HepG2 (cell line): ENCODE measurements around the gene IFNAR2. TPM values are rescaled to one million over a fixed set of nuclear protein-coding genes. Genes with fewer than 3 reads are reported as not detected.

Experiments
- FOXC1 ChIP-seq: sonication (generic); formaldehyde crosslinking; IDR thresholded peaks from 2 replicates; pipeline ENCODE4 v1.8.0; 2022; ENCODE audit warnings: mild to moderate bottlenecking, missing genetic modification reagents, borderline replicate concordance
- GABPB1 ChIP-seq: IDR thresholded peaks from 2 replicates; pipeline ENCODE4 v1.6.1; 2016; ENCODE audit warnings: mild to moderate bottlenecking, missing genetic modification reagents, moderate library complexity, missing compliant biosample characterization
- HOXA9 ChIP-seq: sonication (generic); formaldehyde crosslinking; IDR thresholded peaks from 2 replicates; pipeline ENCODE4 v1.8.1; 2022; ENCODE audit warnings: missing genetic modification reagents, mild to moderate bottlenecking, moderate library complexity, borderline replicate concordance
- JUND ChIP-seq: sonication (generic); formaldehyde crosslinking; IDR thresholded peaks from 2 replicates; pipeline ENCODE4 v1.8.0; 2022; ENCODE audit warnings: mild to moderate bottlenecking, missing genetic modification reagents
- KLF16 ChIP-seq, 2 experiments: sonication (generic) in 1 of 2; formaldehyde crosslinking in 1 of 2; IDR thresholded peaks; 2 replicates each; pipeline versions ENCODE4 v1.6.1 to v1.8.0; 2016 to 2023; ENCODE audit warnings: missing genetic modification reagents in 2 of 2, missing compliant biosample characterization in 1 of 2
- MEF2D ChIP-seq: sonication (generic); formaldehyde crosslinking; IDR thresholded peaks from 2 replicates; pipeline ENCODE4 v1.5.1; 2020; ENCODE audit warnings: mild to moderate bottlenecking, missing genetic modification reagents
- NONO ChIP-seq, 2 experiments: fragments of 450-650 bp in 1 of 2; sonication (generic) in 1 of 2; formaldehyde crosslinking in 1 of 2; IDR thresholded peaks in 1 of 2; conservative IDR thresholded peaks in 1 of 2; 2 replicates each; pipeline versions ENCODE4 v1.6.1 to v1.8.0; 2017 to 2022; ENCODE audit warnings: mild to moderate bottlenecking in 1 of 2, missing genetic modification reagents in 1 of 2, moderate library complexity in 1 of 2
- RBFOX2 ChIP-seq: fragments of 200-400 bp; formaldehyde crosslinking; IDR thresholded peaks from 2 replicates; pipeline ENCODE4 v1.6.1; 2017; ENCODE audit warnings: low read depth, mild to moderate bottlenecking, low read length
- RXRA ChIP-seq: sonication (generic); formaldehyde crosslinking; IDR thresholded peaks from 2 replicates; pipeline ENCODE4 v1.5.1; 2020; ENCODE audit warnings: missing genetic modification reagents
- SOX6 ChIP-seq, 2 experiments: fragments of 450-650 bp in 1 of 2; sonication (generic) in 1 of 2; formaldehyde crosslinking in 1 of 2; IDR thresholded peaks; 2 replicates each; pipeline versions ENCODE4 v1.4.0 to v1.6.1; 2017 to 2020; ENCODE audit warnings: antibody characterized with exemption in 1 of 2, mild to moderate bottlenecking in 1 of 2, missing genetic modification reagents in 1 of 2
- U2AF2 ChIP-seq: fragments of 200-400 bp; formaldehyde crosslinking; IDR thresholded peaks from 2 replicates; pipeline ENCODE4 v1.6.1; 2017; ENCODE audit warnings: low read depth, mild to moderate bottlenecking, low read length
- XRCC5 ChIP-seq: fragments of 200-400 bp; formaldehyde crosslinking; optimal IDR thresholded peaks from 2 replicates; pipeline ENCODE3; 2017; ENCODE audit warnings: mild to moderate bottlenecking, low read length
- ZBTB7B ChIP-seq: sonication (generic); formaldehyde crosslinking; IDR thresholded peaks from 2 replicates; pipeline ENCODE4 v1.4.0; 2020; ENCODE audit warnings: missing genetic modification reagents
- ZKSCAN8 ChIP-seq: IDR thresholded peaks from 2 replicates; pipeline ENCODE4 v1.6.1; 2016; ENCODE audit warnings: borderline replicate concordance, missing genetic modification reagents, missing compliant biosample characterization
- ZNF709 ChIP-seq: sonication (generic); formaldehyde crosslinking; IDR thresholded peaks from 2 replicates; pipeline ENCODE4 v1.5.0; 2020; ENCODE audit warnings: mild to moderate bottlenecking, missing genetic modification reagents
- ZNF772 ChIP-seq: sonication (generic); formaldehyde crosslinking; IDR thresholded peaks from 2 replicates; pipeline ENCODE4 v1.5.0; 2020; ENCODE audit warnings: mild to moderate bottlenecking, missing genetic modification reagents
- ZNF788 ChIP-seq: sonication (generic); formaldehyde crosslinking; IDR thresholded peaks from 2 replicates; pipeline ENCODE4 v1.5.0; 2020; ENCODE audit warnings: mild to moderate bottlenecking, missing genetic modification reagents, borderline replicate concordance
- polyA plus RNA-seq, 8 experiments: library from polyadenylated mRNA; depleted of rRNA in 3 of 8; stranded (reverse) in 7 of 8; unstranded in 1 of 8; fragments of >200 nt; fragmentation: Illumina TruSeq in 4 of 8; extraction: Trizol in 4 of 8; gene quantifications; 2 replicates each; pipeline versions ENCODE4 v1.2.1 to v1.2.3, GENCODE V29; 2011 to 2016; ENCODE audit warnings: low read depth in 4 of 8, missing spikeins in 1 of 8, mixed read lengths in 1 of 8; ENCODE audit not compliant: insufficient read depth in 1 of 8
- total RNA-seq, 5 experiments: library from RNA; depleted of rRNA; stranded (reverse); fragments of >200 nt; fragmentation: Illumina TruSeq; extraction: Trizol; gene quantifications; 2 replicates each; pipeline ENCODE4 v1.2.3, GENCODE V29; 2016; ENCODE audit warnings: low read depth in 1 of 5
- TF ChIP-seq, protein P1 (sequence below): sonication (generic); formaldehyde crosslinking; IDR thresholded peaks from 2 replicates; pipeline ENCODE4 v1.8.0; 2022; ENCODE audit warnings: missing genetic modification reagents, mild to moderate bottlenecking, moderate library complexity, borderline replicate concordance
- TF ChIP-seq, protein P2 (sequence below), 2 experiments: sonication (generic) in 1 of 2; formaldehyde crosslinking in 1 of 2; IDR thresholded peaks; 2 replicates each; pipeline versions ENCODE4 v1.4.0 to v1.6.1; 2018 to 2020; ENCODE audit warnings: missing genetic modification reagents in 2 of 2, borderline replicate concordance in 1 of 2, low read depth in 1 of 2, mild to moderate bottlenecking in 1 of 2, missing biosample characterization in 1 of 2
- TF ChIP-seq, protein P3 (sequence below): sonication (generic); formaldehyde crosslinking; IDR thresholded peaks from 2 replicates; pipeline ENCODE4 v1.8.0; 2023; ENCODE audit warnings: mild to moderate bottlenecking, missing genetic modification reagents

The IFNAR2 gene
- total and polyA plus RNA-seq, 2 of the 13 experiments (the other 11 are each of a cell fraction or from before 2014, with no cell fraction given), result 5.1 to 24.1 TPM

DNA sequence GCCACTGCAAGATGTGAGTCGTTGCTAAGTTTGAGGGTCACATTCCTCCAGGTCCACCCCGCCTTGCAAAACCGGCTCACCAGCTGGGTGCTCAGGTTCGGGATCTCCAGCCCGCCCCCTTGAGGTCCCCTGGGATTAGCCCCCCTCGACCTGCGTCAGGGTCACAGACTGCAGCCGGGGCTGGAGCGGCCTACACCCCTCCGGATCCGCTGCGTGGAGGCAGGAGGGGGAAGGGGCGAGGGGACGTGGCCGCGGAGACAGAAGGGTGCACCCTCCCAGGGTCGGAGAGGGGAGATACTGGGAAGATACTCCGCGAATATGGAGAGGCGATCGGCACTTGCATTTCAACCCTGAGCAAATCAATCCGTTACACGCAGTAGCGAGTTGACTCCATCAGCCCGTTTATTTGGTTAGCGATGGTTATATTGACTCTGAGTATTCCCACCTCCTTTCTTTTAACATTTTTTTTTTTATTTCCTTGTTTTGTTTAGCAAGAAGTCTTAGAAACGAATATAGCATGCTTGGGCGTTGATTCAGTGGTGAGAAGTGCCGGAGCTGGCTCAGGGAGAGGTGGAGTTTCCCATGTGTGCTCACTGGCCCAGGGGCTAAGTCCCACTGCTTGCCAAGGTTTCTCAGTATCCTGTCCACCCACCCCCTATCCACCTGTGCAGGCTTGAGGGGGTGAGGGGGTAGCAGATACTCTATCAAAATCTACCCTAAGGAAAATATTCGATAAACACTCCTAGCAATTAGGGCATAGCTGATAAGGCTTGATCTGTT lies 997 bp downstream of the IFNAR2 start (continued):
- no peak for TF ChIP-seq ZKSCAN8 (CRISPR knock-in tag)
- peak; percentile 2; the same call in 1 of the 2 replicates for TF ChIP-seq ZNF788 (CRISPR knock-in tag)
- peak; percentile 62; the same call in 1 of the 2 replicates for TF ChIP-seq HOXA9 (CRISPR knock-in tag)
- TF ChIP-seq, protein P1, sequence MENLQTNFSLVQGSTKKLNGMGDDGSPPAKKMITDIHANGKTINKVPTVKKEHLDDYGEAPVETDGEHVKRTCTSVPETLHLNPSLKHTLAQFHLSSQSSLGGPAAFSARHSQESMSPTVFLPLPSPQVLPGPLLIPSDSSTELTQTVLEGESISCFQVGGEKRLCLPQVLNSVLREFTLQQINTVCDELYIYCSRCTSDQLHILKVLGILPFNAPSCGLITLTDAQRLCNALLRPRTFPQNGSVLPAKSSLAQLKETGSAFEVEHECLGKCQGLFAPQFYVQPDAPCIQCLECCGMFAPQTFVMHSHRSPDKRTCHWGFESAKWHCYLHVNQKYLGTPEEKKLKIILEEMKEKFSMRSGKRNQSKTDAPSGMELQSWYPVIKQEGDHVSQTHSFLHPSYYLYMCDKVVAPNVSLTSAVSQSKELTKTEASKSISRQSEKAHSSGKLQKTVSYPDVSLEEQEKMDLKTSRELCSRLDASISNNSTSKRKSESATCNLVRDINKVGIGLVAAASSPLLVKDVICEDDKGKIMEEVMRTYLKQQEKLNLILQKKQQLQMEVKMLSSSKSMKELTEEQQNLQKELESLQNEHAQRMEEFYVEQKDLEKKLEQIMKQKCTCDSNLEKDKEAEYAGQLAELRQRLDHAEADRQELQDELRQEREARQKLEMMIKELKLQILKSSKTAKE, result peak; percentile 48; the same call in 1 of the 2 replicates
- 0 out of 4 replicates have a peak, but pooled peaks of 1 of the 2 experiments have one; percentile 2 for TF ChIP-seq KLF16 (CRISPR knock-in tag; IDR thresholded peaks at IDR 0.05)
- TF ChIP-seq RBFOX2, result 0 out of 2 replicates have a peak, but pooled peaks have one; percentile 13
- 0 out of 2 replicates have a peak, but pooled peaks have one; percentile 51 for TF ChIP-seq FOXC1
- TF ChIP-seq ZBTB7B, result peak; percentile 68; the same call in 1 of the 2 replicates
- TF ChIP-seq RXRA (CRISPR knock-in tag), result peak; percentile 24; the same call in 1 of the 2 replicates
- no peak for TF ChIP-seq SOX6 (IDR thresholded peaks at IDR 0.05)
- TF ChIP-seq SOX6 (CRISPR knock-in tag; IDR thresholded peaks at IDR 0.05), result peak; percentile 41; the same call in 1 of the 2 replicates
- 0 out of 2 replicates have a peak, but pooled peaks have one; percentile 30 for TF ChIP-seq MEF2D (CRISPR knock-in tag)
- 0 out of 2 replicates have a peak, but pooled peaks have one; percentile 10 for TF ChIP-seq ZNF709 (CRISPR knock-in tag)
- TF ChIP-seq, protein P2, sequence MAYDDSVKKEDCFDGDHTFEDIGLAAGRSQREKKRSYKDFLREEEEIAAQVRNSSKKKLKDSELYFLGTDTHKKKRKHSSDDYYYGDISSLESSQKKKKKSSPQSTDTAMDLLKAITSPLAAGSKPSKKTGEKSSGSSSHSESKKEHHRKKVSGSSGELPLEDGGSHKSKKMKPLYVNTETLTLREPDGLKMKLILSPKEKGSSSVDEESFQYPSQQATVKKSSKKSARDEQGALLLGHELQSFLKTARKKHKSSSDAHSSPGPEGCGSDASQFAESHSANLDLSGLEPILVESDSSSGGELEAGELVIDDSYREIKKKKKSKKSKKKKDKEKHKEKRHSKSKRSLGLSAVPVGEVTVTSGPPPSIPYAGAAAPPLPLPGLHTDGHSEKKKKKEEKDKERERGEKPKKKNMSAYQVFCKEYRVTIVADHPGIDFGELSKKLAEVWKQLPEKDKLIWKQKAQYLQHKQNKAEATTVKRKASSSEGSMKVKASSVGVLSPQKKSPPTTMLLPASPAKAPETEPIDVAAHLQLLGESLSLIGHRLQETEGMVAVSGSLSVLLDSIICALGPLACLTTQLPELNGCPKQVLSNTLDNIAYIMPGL (CRISPR knock-in tag; IDR thresholded peaks at IDR 0.05; ENCODE audit: borderline replicate concordance in 1 of 2, low read depth in 1 of 2), result peak in 1 of 2 experiments; percentile 81; a peak in 3 of 4 replicates
- 0 out of 2 replicates have a peak, but pooled peaks have one; percentile 33 for TF ChIP-seq U2AF2
- TF ChIP-seq JUND (CRISPR knock-in tag), result no peak
- TF ChIP-seq ZNF772, result 0 out of 2 replicates have a peak, but pooled peaks have one; percentile 36
- no peak for TF ChIP-seq NONO (IDR thresholded peaks at IDR 0.05)
- 0 out of 2 replicates have a peak, but pooled peaks have one; percentile 58 for TF ChIP-seq NONO (CRISPR knock-in tag; conservative IDR thresholded peaks at IDR 0.05)
- TF ChIP-seq GABPB1 (CRISPR knock-in tag), result 0 out of 2 replicates have a peak, but pooled peaks have one; percentile 6
- TF ChIP-seq, protein P3, sequence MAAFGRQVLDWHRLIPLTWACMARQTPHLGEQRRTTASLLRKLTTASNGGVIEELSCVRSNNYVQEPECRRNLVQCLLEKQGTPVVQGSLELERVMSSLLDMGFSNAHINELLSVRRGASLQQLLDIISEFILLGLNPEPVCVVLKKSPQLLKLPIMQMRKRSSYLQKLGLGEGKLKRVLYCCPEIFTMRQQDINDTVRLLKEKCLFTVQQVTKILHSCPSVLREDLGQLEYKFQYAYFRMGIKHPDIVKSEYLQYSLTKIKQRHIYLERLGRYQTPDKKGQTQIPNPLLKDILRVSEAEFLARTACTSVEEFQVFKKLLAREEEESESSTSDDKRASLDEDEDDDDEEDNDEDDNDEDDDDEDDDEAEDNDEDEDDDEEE, result 0 out of 2 replicates have a peak, but pooled peaks have one; percentile 80
- TF ChIP-seq XRCC5, result peak; percentile 38
